HepG2 (cell line): ENCODE measurements around the gene BRIP1. TPM values are rescaled to one million over a fixed set of nuclear protein-coding genes. Genes with fewer than 3 reads are reported as not detected.

Source experiments
- ATAC-seq: fragments of 200-7000 bp; cut with Tn5 transposase; 3 replicates; pipeline ENCODE4 v1.9.1; 2020; ENCODE audit warnings: mild to moderate bottlenecking, moderate library complexity
- BruUV-seq: library from RNA; stranded (reverse); fragments of 400-500 nt; replicated peaks from 2 replicates; lab custom pipeline; 2021; lab: Mats Ljungman, UMichigan
- CTCF ChIA-PET: fragments of 300-600 bp; formaldehyde crosslinking; extraction: SDS; loops from one replicate; lab custom pipeline; 2021; ENCODE audit warnings: low total read pairs, inconsistent platforms, low intra/inter-chr PET ratio; lab: Yijun Ruan, JAX
- POLR2A ChIA-PET: fragments of 350-600 bp; sonication (Branson Sonifier 250); formaldehyde crosslinking; loops from one replicate; lab custom pipeline; 2020; ENCODE audit warnings: antibody characterized with exemption, inconsistent platforms; lab: Yijun Ruan, JAX
- DNase-seq: peaks from one replicate; pipeline ENCODE4 v3.0.0-alpha.2; 2015; ENCODE audit warnings: low spot score
- FAIRE-seq: peaks from 3 replicates; lab custom pipeline; 2011; peaks lifted over from hg19 to GRCh38; lab: Jason Lieb, UNC
- H2AFZ ChIP-seq: one replicate; pipeline ENCODE4 v1.6.1; 2011; ENCODE audit warnings: low read length, inconsistent platforms
- H3K27ac ChIP-seq: fragments of 300-600 bp; 3 replicates; pipeline ENCODE4 v1.8.0; 2011; ENCODE audit warnings: mixed run types, mild to moderate bottlenecking, mixed read lengths, low read length, inconsistent platforms; ENCODE audit not compliant: insufficient read depth; ENCODE audit errors: extremely low read length
- H3K27me3 ChIP-seq, 2 experiments: fragments of 200-600 bp in 1 of 2; 2 replicates in 1 of 2; 3 replicates in 1 of 2; pipeline versions ENCODE4 v1.6.0 to v1.8.0; 2011; ENCODE audit warnings: low read length in 2 of 2, mild to moderate bottlenecking in 2 of 2, moderate library complexity in 2 of 2, inconsistent platforms in 1 of 2; ENCODE audit not compliant: insufficient read depth in 2 of 2, control insufficient read depth in 1 of 2
- H3K36me3 ChIP-seq, 2 experiments: fragments of 200-600 bp in 1 of 2; replicated peaks in 1 of 2; 2 replicates in 1 of 2; 3 replicates in 1 of 2; pipeline versions ENCODE4 v1.5.1 to v1.8.0; 2011; ENCODE audit warnings: low read length in 2 of 2, inconsistent platforms in 1 of 2; ENCODE audit not compliant: insufficient read depth in 2 of 2, control insufficient read depth in 1 of 2
- H3K4me1 ChIP-seq: 2 replicates; pipeline ENCODE4 v1.5.1; 2012; ENCODE audit warnings: low read length, inconsistent platforms; ENCODE audit not compliant: insufficient read depth
- H3K4me2 ChIP-seq: 2 replicates; pipeline ENCODE4 v1.6.0; 2011; ENCODE audit warnings: low read depth, low read length, inconsistent platforms
- H3K4me3 ChIP-seq, 3 experiments: fragments of 200-600 bp in 1 of 3; sonication (generic), shearing (Covaris generic) in 1 of 3; replicated peaks in 1 of 3; 2 replicates each; pipeline ENCODE4 v1.5.1; 2011 to 2016; ENCODE audit warnings: low read length in 3 of 3, inconsistent platforms in 2 of 3, low read depth in 2 of 3, mild to moderate bottlenecking in 2 of 3, control low read depth in 1 of 3, mixed read lengths in 1 of 3; ENCODE audit not compliant: insufficient read depth in 1 of 3
- H3K79me2 ChIP-seq: one replicate; pipeline ENCODE4 v1.6.1; 2011; ENCODE audit warnings: low read length, inconsistent platforms; ENCODE audit not compliant: insufficient read depth
- H3K9ac ChIP-seq: 2 replicates; pipeline ENCODE4 v1.6.0; 2011; ENCODE audit warnings: mild to moderate bottlenecking, low read depth, low read length, inconsistent platforms; ENCODE audit not compliant: insufficient read depth
- H3K9me3 ChIP-seq: 2 replicates; pipeline ENCODE4 v1.5.1; 2012; ENCODE audit warnings: mild to moderate bottlenecking, low read length
- H4K20me1 ChIP-seq: 2 replicates; pipeline ENCODE4 v1.6.0; 2011; ENCODE audit warnings: inconsistent platforms, mild to moderate bottlenecking, low read length, moderate library complexity; ENCODE audit not compliant: insufficient read depth
- AGO1 ChIP-seq: fragments of 200-400 bp; formaldehyde crosslinking; IDR thresholded peaks from 2 replicates; pipeline ENCODE4 v1.6.1; 2017; ENCODE audit warnings: mild to moderate bottlenecking, low read depth, low read length, moderate library complexity; ENCODE audit not compliant: poor library complexity, severe bottlenecking
- KDM4B ChIP-seq: sonication (generic); formaldehyde crosslinking; IDR thresholded peaks from 2 replicates; pipeline ENCODE4 v1.4.0; 2020; ENCODE audit warnings: missing genetic modification reagents
- MXD3 ChIP-seq: IDR thresholded peaks from 2 replicates; pipeline ENCODE4 v1.6.1; 2016; ENCODE audit warnings: mild to moderate bottlenecking, missing biosample characterization, missing genetic modification reagents
- PLSCR1 ChIP-seq: sonication (generic); formaldehyde crosslinking; IDR thresholded peaks from 2 replicates; pipeline ENCODE4 v1.5.0; 2020; ENCODE audit warnings: missing genetic modification reagents, mild to moderate bottlenecking, borderline replicate concordance
- SIN3B ChIP-seq: fragments of 150-350 bp; IDR thresholded peaks from 2 replicates; pipeline ENCODE4 v1.6.1; 2014; ENCODE audit warnings: low read length
- SNRNP70 ChIP-seq: fragments of 200-400 bp; formaldehyde crosslinking; IDR thresholded peaks from 2 replicates; pipeline ENCODE4 v1.6.1; 2017; ENCODE audit warnings: mild to moderate bottlenecking, low read depth, low read length, moderate library complexity
- SRF ChIP-seq: IDR thresholded peaks from 2 replicates; pipeline ENCODE4 v1.6.1; 2011; ENCODE audit warnings: mild to moderate bottlenecking, low read depth, low read length, moderate library complexity
- TCF7L2 ChIP-seq: IDR thresholded peaks from 2 replicates; pipeline ENCODE4 v1.6.1; 2011; ENCODE audit warnings: mild to moderate bottlenecking, low read depth, low read length, moderate library complexity
- ZNF263 ChIP-seq: sonication (generic); formaldehyde crosslinking; IDR thresholded peaks from 2 replicates; pipeline ENCODE4 v1.4.0; 2020; ENCODE audit warnings: missing genetic modification reagents
- ZNF350 ChIP-seq: sonication (generic); formaldehyde crosslinking; IDR thresholded peaks from 2 replicates; pipeline ENCODE4 v1.4.0; 2020; ENCODE audit warnings: mild to moderate bottlenecking, low read depth, missing genetic modification reagents, borderline replicate concordance
- ZNF788 ChIP-seq: sonication (generic); formaldehyde crosslinking; IDR thresholded peaks from 2 replicates; pipeline ENCODE4 v1.5.0; 2020; ENCODE audit warnings: mild to moderate bottlenecking, missing genetic modification reagents, borderline replicate concordance
- WGBS: methylation state at CpG from one replicate; pipeline ENCODE4 v1.1.6; 2017; ENCODE audit warnings: low lambda C conversion rate; 5-methylcytosine and 5-hydroxymethylcytosine counted together
- in situ Hi-C: cut with HindIII; loops from 2 replicates; pipeline ENCODE4 v1.10.0; 2017; ENCODE audit warnings: low pct_unique_long_range_greater_than_20kb; ENCODE audit not compliant: extremely low pct_ligation_motif_present
- intact Hi-C: fragments of 100-400 bp; cut with micrococcal nuclease; formaldehyde crosslinking; loops from one replicate; pipeline ENCODE4 v1.10.0; 2022; ENCODE audit not compliant: unreplicated experiment
- polyA plus RNA-seq, 8 experiments: library from polyadenylated mRNA; depleted of rRNA in 3 of 8; stranded (reverse) in 7 of 8; unstranded in 1 of 8; fragments of >200 nt; fragmentation: Illumina TruSeq in 4 of 8; extraction: Trizol in 4 of 8; gene quantifications; 2 replicates each; pipeline versions ENCODE4 v1.2.1 to v1.2.3, GENCODE V29; 2011 to 2016; ENCODE audit warnings: low read depth in 4 of 8, missing spikeins in 1 of 8, mixed read lengths in 1 of 8; ENCODE audit not compliant: insufficient read depth in 1 of 8
- total RNA-seq, 5 experiments: library from RNA; depleted of rRNA; stranded (reverse); fragments of >200 nt; fragmentation: Illumina TruSeq; extraction: Trizol; gene quantifications; 2 replicates each; pipeline ENCODE4 v1.2.3, GENCODE V29; 2016; ENCODE audit warnings: low read depth in 1 of 5
- TF ChIP-seq, protein P1 (sequence below): sonication (generic); formaldehyde crosslinking; IDR thresholded peaks from 2 replicates; pipeline ENCODE4 v1.8.1; 2023; ENCODE audit warnings: mild to moderate bottlenecking, inconsistent platforms, moderate library complexity, missing genetic modification reagents, borderline replicate concordance
- TF ChIP-seq, protein P2 (sequence below): sonication (generic); formaldehyde crosslinking; conservative IDR thresholded peaks from 2 replicates; pipeline ENCODE4 v1.4.0; 2020; ENCODE audit warnings: missing genetic modification reagents

Gene BRIP1
- total and polyA plus RNA-seq, 2 of the 13 experiments (the other 11 are each of a cell fraction or from before 2014, with no cell fraction given), result 3.8 to 27.7 TPM

GRCh38 chr17:61813211-61813610, 50.1 kb downstream of the BRIP1 start:
- H3K9ac ChIP-seq, result no peak overlapping the region
- H3K4me2 ChIP-seq, result no peak overlapping the region
- H3K27me3 ChIP-seq, result no peaks in the 10 kb centered on the region
- H3K4me3 ChIP-seq, result no peak overlapping the region
- H3K9me3 ChIP-seq, result no peaks in the 10 kb centered on the region
- ChIA-PET POLR2A (no interaction called here), CTCF (no interaction called here)
- no peak for ATAC-seq
- FAIRE-seq, result no peak
- in situ Hi-C loops, result no loop called here
- peaks cover 2 to 18% of the 10 kb centered on the region in 2 experiments; a peak in 3 of 5 replicates for H3K36me3 ChIP-seq
- H4K20me1 ChIP-seq, result no peaks in the 10 kb centered on the region
- no peaks in the 10 kb centered on the region for H3K79me2 ChIP-seq
- DNase-seq, result no peak
- H3K4me1 ChIP-seq, result no peaks in the 10 kb centered on the region
- WGBS, result 93% methylated on average over 1 of the region's 1 CpG
- H3K27ac ChIP-seq, result no peak overlapping the region
- no peak overlapping the region for H2AFZ ChIP-seq
- BruUV-seq, result no TSS peak
- intact Hi-C loops, result no loop called here
- TF ChIP-seq ZNF263 (no peak), PLSCR1 (CRISPR knock-in tag) (no peak), ZNF788 (CRISPR knock-in tag) (no peak), ZNF350 (CRISPR knock-in tag) (no peak), MXD3 (CRISPR knock-in tag) (no peak), SRF (no peak), KDM4B (CRISPR knock-in tag) (no peak), AGO1 (no peak), SNRNP70 (no peak), SIN3B (no peak), TCF7L2 (no peak)
- TF ChIP-seq, protein P1, sequence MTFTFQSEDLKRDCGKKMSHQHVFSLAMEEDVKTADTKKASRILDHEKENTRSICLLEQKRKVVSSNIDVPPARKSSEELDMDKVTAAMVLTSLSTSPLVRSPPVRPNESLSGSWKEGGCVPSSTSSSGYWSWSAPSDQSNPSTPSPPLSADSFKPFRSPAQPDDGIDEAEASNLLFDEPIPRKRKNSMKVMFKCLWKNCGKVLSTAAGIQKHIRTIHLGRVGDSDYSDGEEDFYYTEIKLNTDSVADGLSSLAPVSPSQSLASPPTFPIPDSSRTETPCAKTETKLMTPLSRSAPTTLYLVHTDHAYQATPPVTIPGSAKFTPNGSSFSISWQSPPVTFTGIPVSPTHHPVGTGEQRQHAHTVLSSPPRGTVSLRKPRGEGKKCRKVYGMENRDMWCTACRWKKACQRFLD, result no peak
- TF ChIP-seq, protein P2, sequence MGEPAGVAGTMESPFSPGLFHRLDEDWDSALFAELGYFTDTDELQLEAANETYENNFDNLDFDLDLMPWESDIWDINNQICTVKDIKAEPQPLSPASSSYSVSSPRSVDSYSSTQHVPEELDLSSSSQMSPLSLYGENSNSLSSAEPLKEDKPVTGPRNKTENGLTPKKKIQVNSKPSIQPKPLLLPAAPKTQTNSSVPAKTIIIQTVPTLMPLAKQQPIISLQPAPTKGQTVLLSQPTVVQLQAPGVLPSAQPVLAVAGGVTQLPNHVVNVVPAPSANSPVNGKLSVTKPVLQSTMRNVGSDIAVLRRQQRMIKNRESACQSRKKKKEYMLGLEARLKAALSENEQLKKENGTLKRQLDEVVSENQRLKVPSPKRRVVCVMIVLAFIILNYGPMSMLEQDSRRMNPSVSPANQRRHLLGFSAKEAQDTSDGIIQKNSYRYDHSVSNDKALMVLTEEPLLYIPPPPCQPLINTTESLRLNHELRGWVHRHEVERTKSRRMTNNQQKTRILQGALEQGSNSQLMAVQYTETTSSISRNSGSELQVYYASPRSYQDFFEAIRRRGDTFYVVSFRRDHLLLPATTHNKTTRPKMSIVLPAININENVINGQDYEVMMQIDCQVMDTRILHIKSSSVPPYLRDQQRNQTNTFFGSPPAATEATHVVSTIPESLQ (CRISPR knock-in tag), result no peak
